Stimulated activated naive CD8-positive, alpha-beta T cell treated with anti-CD3 and anti-CD28 coated beads, Interleukin-15, Interleukin-2, amounts not matched to agents 100 ng/mL and 50 ng/mL, for 24 hours (primary cell): ENCODE data around the gene DLX4.

Source experiments
- H3K27ac Mint-ChIP-seq: one replicate; pipeline ENCODE4 v1.8.0; 2021; ENCODE audit warnings: mild to moderate bottlenecking, mixed read lengths
- H3K27me3 Mint-ChIP-seq: one replicate; pipeline ENCODE4 v1.8.0; 2021; ENCODE audit warnings: mixed read lengths
- H3K36me3 Mint-ChIP-seq: one replicate; pipeline ENCODE4 v1.8.0; 2021; ENCODE audit warnings: low read depth, mixed read lengths
- H3K4me1 Mint-ChIP-seq: one replicate; pipeline ENCODE4 v1.8.0; 2021; ENCODE audit warnings: low read depth, mixed read lengths
- H3K4me3 Mint-ChIP-seq: one replicate; pipeline ENCODE4 v1.8.0; 2021; ENCODE audit warnings: mild to moderate bottlenecking, mixed read lengths
- H3K9me3 Mint-ChIP-seq: one replicate; pipeline ENCODE4 v1.8.0; 2021; ENCODE audit warnings: mixed read lengths

Gene DLX4

GRCh38 chr17:49957350-49957749 is 11.6 kb upstream of the DLX4 start:
- H3K27ac Mint-ChIP-seq, result no peak overlapping the region
- H3K4me3 Mint-ChIP-seq, result no peak overlapping the region
- no peaks in the 10 kb centered on the region for H3K4me1 Mint-ChIP-seq
- H3K9me3 Mint-ChIP-seq, result no peaks in the 10 kb centered on the region
- no peaks in the 10 kb centered on the region for H3K36me3 Mint-ChIP-seq
- H3K27me3 Mint-ChIP-seq, result peaks cover 37% of the 10 kb centered on the region

DNA sequence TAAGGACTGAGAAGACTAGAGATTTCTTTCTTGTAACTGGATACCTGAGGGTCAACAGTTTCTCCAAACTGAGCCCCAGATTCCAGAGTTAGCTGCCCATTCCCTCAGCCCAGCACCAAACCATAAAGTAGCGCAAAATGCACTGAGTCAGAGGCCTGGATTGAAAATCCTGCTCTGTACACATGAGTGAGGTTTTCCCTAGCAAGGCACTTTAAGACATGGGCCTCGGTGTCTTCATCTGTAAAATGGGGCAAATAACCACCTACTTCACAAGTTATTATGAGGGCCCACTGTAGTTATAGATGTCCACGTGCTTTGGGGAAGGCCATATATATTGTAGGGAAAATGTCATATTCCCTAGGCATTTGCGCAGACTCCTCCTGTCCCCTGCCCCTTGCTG is 10.3 kb upstream of the DLX4 start:
- H3K27ac Mint-ChIP-seq, result no peak overlapping the region
- no peaks in the 10 kb centered on the region for H3K9me3 Mint-ChIP-seq
- peaks cover 6% of the 10 kb centered on the region for H3K4me1 Mint-ChIP-seq
- peaks cover 37% of the 10 kb centered on the region for H3K27me3 Mint-ChIP-seq
- no peaks in the 10 kb centered on the region for H3K36me3 Mint-ChIP-seq
- H3K4me3 Mint-ChIP-seq, result no peak overlapping the region

GRCh38 chr17:49959183-49959935 is 9.6 kb upstream of the DLX4 start:
- Mint-ChIP-seq H3K27me3 (peaks cover 38% of the 10 kb centered on the region), H3K36me3 (no peaks in the 10 kb centered on the region), H3K27ac (no peak overlapping the region), H3K4me3 (no peak overlapping the region), H3K9me3 (no peaks in the 10 kb centered on the region), H3K4me1 (peaks cover 12% of the 10 kb centered on the region)

- Mint-ChIP-seq H3K4me1 (peaks cover 30% of the 10 kb centered on the region), H3K9me3 (no peaks in the 10 kb centered on the region), H3K27me3 (peaks cover 66% of the 10 kb centered on the region), H3K4me3 (no peak overlapping the region), H3K36me3 (no peaks in the 10 kb centered on the region), H3K27ac (no peak overlapping the region)
Observed at GRCh38 chr17:49962599-49963308, 6.2 kb upstream of the DLX4 start.

GRCh38 chr17:49963309-49963625 is 5.7 kb upstream of the DLX4 start:
- Mint-ChIP-seq H3K4me1 (peaks cover 36% of the 10 kb centered on the region), H3K4me3 (peak overlapping the region; percentile 39), H3K36me3 (no peaks in the 10 kb centered on the region), H3K27me3 (peaks cover 67% of the 10 kb centered on the region), H3K9me3 (no peaks in the 10 kb centered on the region), H3K27ac (no peak overlapping the region)

DNA sequence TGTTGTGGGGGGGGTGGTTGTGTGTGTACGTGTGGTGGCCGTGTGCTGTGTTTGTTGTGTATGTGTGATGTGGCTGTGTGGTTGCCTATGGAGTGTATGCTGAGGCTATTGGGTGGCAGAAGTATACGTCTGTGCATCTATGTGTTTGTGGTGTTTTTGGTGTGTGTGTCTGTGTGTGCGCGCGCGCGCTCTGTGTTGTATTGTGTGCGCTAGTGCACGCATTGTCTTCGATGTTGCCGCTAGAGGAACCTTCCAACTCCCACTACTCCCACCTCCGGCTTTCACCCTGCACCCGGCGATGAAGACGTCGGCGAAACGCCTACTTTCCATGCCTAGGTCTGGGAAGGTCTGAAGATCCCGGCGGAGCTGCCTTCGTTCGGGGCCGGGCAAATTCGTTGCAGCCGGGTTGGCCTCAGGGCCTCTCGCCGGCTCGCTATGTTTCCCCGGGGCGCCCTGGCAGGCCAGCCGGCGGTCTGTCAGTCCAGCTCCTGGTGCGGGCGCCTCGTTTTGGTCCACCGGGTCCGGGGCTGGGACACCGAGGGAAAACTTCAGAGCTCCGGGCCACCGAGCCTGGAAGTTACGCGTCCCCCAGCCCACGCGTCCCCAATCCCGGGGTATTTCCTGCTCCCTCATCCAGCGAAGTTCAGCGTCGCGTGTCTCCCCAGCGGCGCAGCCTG is 5.2 kb upstream of the DLX4 start:
- H3K9me3 Mint-ChIP-seq, result no peaks in the 10 kb centered on the region
- H3K27me3 Mint-ChIP-seq, result peaks cover 67% of the 10 kb centered on the region
- no peak overlapping the region for H3K27ac Mint-ChIP-seq
- no peaks in the 10 kb centered on the region for H3K36me3 Mint-ChIP-seq
- H3K4me1 Mint-ChIP-seq, result peaks cover 38% of the 10 kb centered on the region
- H3K4me3 Mint-ChIP-seq, result peak overlapping the region; percentile 44

GRCh38 chr17:49964303-49964768 is 4.7 kb upstream of the DLX4 start:
- Mint-ChIP-seq H3K27me3 (peaks cover 68% of the 10 kb centered on the region), H3K4me1 (peaks cover 42% of the 10 kb centered on the region), H3K27ac (no peak overlapping the region), H3K4me3 (peak overlapping the region; percentile 44), H3K9me3 (no peaks in the 10 kb centered on the region), H3K36me3 (no peaks in the 10 kb centered on the region)

- H3K27me3 Mint-ChIP-seq, result peaks cover 74% of the 10 kb centered on the region
- H3K4me1 Mint-ChIP-seq, result peaks cover 47% of the 10 kb centered on the region
- H3K4me3 Mint-ChIP-seq, result peak overlapping the region; percentile 48
- H3K9me3 Mint-ChIP-seq, result no peaks in the 10 kb centered on the region
- H3K36me3 Mint-ChIP-seq, result no peaks in the 10 kb centered on the region
- no peak overlapping the region for H3K27ac Mint-ChIP-seq
Observed at GRCh38 chr17:49964769-49965523, 4.0 kb upstream of the DLX4 start.

- no peak overlapping the region for H3K4me3 Mint-ChIP-seq
- H3K27ac Mint-ChIP-seq, result no peak overlapping the region
- H3K9me3 Mint-ChIP-seq, result no peaks in the 10 kb centered on the region
- no peaks in the 10 kb centered on the region for H3K36me3 Mint-ChIP-seq
- peaks cover 80% of the 10 kb centered on the region for H3K27me3 Mint-ChIP-seq
- H3K4me1 Mint-ChIP-seq, result peaks cover 52% of the 10 kb centered on the region
Observed at GRCh38 chr17:49965524-49965909, 3.5 kb upstream of the DLX4 start.

GRCh38 chr17:49966767-49967166 is 2.2 kb upstream of the DLX4 start:
- H3K4me1 Mint-ChIP-seq, result peaks cover 62% of the 10 kb centered on the region
- no peak overlapping the region for H3K27ac Mint-ChIP-seq
- no peaks in the 10 kb centered on the region for H3K36me3 Mint-ChIP-seq
- no peak overlapping the region for H3K4me3 Mint-ChIP-seq
- H3K9me3 Mint-ChIP-seq, result no peaks in the 10 kb centered on the region
- peaks cover 85% of the 10 kb centered on the region for H3K27me3 Mint-ChIP-seq

- no peak overlapping the region for H3K4me3 Mint-ChIP-seq
- H3K27ac Mint-ChIP-seq, result no peak overlapping the region
- H3K36me3 Mint-ChIP-seq, result no peaks in the 10 kb centered on the region
- peaks cover 84% of the 10 kb centered on the region for H3K27me3 Mint-ChIP-seq
- peaks cover 64% of the 10 kb centered on the region for H3K4me1 Mint-ChIP-seq
- no peaks in the 10 kb centered on the region for H3K9me3 Mint-ChIP-seq
Observed at GRCh38 chr17:49967205-49967604, 1.8 kb upstream of the DLX4 start.

- no peaks in the 10 kb centered on the region for H3K36me3 Mint-ChIP-seq
- H3K4me3 Mint-ChIP-seq, result peak overlapping the region; percentile 62
- H3K9me3 Mint-ChIP-seq, result no peaks in the 10 kb centered on the region
- peaks cover 83% of the 10 kb centered on the region for H3K27me3 Mint-ChIP-seq
- peaks cover 64% of the 10 kb centered on the region for H3K4me1 Mint-ChIP-seq
- H3K27ac Mint-ChIP-seq, result no peak overlapping the region
Observed at GRCh38 chr17:49967621-49968404, 1.2 kb upstream of the DLX4 start.

DNA sequence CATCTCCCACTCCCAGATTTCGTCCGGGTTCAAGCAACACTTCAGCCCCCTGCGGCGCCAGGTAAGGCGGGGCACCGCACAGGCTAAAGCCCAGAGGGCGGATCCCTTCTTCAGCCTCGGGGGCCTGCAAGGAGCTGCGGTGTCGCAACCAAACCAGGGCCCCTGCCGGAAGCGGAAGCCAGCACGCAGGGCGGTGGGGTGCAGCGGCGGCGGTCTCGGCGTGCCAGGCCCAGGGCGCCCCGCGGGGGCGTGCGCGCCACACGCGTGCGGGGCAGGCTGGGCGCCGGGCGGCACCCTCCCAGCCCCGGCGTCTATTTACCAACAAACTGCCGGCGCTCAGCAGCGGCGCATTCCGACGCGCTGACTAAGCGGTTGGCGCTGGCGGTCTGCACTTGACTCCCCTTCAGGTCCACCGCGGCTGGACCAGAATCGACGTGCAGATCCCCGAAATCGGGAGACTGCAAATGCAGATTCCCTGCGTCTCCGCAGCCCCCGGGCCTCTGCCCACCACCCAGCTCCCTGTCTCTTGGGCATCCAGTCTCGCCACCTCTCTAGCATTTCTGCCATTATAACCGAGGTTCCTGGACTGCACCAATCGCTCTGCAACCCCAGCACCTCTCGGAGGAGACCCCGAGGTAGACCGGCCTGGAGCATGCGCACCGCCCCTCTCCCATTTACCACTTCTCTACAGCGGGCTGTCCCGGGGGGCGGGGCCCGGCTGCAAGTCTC is 421 bp upstream of the DLX4 start:
- H3K4me1 Mint-ChIP-seq, result peaks cover 60% of the 10 kb centered on the region
- H3K27ac Mint-ChIP-seq, result peak overlapping the region; percentile 81
- H3K36me3 Mint-ChIP-seq, result no peaks in the 10 kb centered on the region
- H3K27me3 Mint-ChIP-seq, result peaks cover 83% of the 10 kb centered on the region
- H3K4me3 Mint-ChIP-seq, result peak overlapping the region; percentile 88
- no peaks in the 10 kb centered on the region for H3K9me3 Mint-ChIP-seq
